GM18868 (cell line): ENCODE measurements around the gene ST6GALNAC3.

Experiments
- ATAC-seq: cut with Tn5 transposase; IDR thresholded peaks from one replicate; pipeline ENCODE4 v1.9.1; 2021; ENCODE audit warnings: mild to moderate bottlenecking, moderate library complexity; ENCODE audit not compliant: unreplicated experiment

The ST6GALNAC3 gene

DNA sequence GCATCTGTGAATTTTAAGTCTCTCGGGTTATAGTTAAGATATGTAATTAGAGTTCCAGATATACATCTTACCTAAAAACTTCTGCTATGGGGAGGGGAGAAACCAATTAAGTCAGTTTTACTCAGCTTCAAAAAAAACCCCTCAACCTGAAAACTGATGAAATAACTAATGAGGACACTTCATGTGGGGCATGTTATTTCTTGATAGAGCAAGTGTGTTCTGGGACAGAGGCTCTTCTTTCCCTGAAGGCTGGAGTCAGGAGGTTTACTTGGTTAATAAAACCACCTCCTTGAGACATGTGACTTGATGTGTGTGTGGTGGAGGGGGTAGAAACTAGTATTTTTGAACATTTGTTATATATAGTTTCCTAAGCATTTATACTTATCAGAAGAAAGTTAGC, 479.7 kb downstream of the ST6GALNAC3 start:
- ATAC-seq = no peak

- no peak for ATAC-seq
These were observed 487.7 kb downstream of the ST6GALNAC3 start for GRCh38 chr1:76562292-76562691.

DNA sequence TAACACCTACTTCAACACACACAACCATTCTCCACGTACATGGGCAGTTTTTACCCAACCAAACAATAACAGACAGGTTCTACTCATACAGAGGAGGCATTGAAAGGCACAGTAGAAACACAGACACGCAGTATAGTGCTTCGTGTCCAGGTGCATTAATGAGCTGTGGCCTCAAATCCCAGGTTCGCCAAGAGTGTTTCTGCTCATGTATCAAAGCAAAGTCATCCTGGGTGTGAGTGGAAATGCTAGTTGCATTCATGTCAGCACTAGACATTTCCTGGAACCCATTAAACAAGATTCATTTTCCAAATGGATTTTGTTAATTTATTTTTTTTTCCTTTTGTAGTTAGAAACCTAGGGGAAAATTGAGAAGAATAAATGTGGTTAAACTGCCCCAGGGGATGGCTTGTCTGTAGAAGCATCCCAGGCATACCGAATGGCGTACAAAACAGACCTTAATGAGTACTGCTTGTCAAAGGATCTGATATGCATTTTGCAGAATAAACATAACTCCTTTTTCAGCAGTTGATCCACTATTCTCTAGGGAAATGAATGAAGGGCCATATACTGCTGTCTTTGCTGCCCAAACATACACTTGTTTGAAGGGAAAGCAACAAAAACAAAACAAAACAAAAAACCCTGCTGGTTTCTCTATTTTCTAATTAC, 494.2 kb downstream of the ST6GALNAC3 start:
- no peak for ATAC-seq

- no peak for ATAC-seq
These were observed 496.7 kb downstream of the ST6GALNAC3 start for GRCh38 chr1:76571248-76571647.

DNA sequence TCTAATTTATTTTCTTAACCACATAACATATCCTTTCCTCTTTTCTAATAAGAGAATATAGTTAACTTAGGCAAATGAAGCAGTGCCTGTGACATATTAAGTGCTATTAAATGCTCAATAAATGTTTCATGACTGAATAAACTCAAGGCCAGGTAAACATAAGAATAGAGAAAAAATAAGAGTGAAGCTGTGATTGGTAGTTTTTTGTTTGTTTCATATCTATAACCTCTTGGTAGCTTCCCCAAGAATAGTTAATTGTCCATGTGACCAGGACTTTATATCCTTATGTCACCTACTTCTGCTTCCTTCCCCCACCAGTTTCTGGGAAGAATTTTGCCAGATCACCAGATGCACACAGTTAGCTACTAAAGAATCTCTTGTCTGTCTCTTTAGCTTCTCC, 497.7 kb downstream of the ST6GALNAC3 start:
- ATAC-seq = no peak

- no peak for ATAC-seq
These were observed 502.5 kb downstream of the ST6GALNAC3 start for GRCh38 chr1:76576876-76577524.

GRCh38 chr1:76577525-76578185, 503.1 kb downstream of the ST6GALNAC3 start:
- no peak for ATAC-seq

DNA sequence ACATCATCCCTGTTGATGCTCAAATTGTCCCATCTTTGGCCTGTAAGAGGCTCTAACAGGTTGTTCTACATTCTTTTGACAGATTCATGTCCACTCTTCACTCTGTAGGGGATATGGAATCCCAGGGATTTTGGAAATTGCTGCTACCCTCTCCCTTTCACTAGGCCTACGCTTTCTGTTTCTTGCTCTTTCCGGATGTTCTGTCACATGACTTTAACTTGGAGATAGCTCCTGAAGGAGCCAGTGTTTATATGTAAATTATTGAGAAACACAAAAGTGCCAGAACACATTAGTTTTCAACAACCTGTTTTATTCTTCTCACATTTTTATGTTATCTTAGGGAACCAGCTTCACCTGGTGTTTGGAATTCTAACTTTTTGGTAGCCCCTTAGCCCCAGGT, 505.7 kb downstream of the ST6GALNAC3 start:
- ATAC-seq = no peak

- no peak for ATAC-seq
These were observed 507.2 kb downstream of the ST6GALNAC3 start for GRCh38 chr1:76581712-76582111.

- ATAC-seq = no peak
These were observed 508.8 kb downstream of the ST6GALNAC3 start for GRCh38 chr1:76583235-76583868.

- no peak for ATAC-seq
These were observed 509.4 kb downstream of the ST6GALNAC3 start for GRCh38 chr1:76583875-76584477.

DNA sequence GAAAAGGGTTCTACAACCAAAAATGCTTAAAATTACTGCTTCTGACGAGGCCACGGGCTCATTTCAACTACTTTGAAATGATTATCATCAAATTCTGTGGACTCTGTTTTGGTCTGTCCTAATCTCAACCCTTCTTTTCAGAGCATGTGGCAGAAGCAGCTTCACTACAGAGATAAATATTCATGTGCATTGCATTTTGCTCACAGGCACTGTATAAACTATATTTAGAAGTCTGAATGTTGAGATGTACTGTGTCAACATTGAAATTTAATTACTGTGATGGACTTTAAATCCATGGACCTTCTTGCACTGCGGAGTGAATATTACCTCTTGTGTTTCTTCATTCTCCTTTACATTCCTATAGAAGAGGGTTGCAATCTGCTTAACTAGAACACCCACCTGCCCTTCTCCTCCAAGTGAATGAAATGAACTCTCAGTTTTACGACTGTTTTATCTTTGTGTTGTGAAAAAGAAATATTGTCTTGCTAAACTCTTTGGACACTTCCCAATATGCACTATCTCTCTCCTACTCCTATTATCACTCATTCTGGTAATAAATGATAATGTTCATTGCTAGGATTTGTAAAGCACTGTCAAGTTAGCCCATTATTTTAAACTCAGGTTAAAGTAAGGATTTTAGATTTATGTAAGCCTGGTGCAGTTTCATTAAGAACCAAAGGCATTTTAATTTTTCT, 511.6 kb downstream of the ST6GALNAC3 start:
- ATAC-seq = no peak

GRCh38 chr1:76587212-76587611, 512.7 kb downstream of the ST6GALNAC3 start:
- no peak for ATAC-seq

- ATAC-seq = no peak
These were observed 516.9 kb downstream of the ST6GALNAC3 start for GRCh38 chr1:76591461-76591860.

DNA sequence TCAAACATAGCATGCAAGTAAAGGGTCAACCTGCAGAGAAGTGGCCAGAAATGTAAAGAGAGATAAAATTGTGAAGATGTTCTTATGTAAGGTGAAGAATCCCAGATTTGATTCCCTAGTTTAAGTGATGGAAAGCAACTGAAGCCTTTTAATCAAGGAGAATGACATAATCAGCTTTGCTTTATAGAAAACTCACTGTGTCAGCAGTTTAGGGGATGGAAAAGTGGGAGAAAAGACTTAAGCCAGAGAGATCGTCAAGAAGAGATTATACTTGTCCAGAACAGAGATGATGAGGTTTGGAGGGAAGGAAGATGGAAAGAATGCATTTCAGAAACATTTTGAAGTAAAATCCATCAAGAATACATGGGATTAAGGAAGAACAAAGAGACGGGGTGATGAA, 517.4 kb downstream of the ST6GALNAC3 start:
- ATAC-seq = no peak

DNA sequence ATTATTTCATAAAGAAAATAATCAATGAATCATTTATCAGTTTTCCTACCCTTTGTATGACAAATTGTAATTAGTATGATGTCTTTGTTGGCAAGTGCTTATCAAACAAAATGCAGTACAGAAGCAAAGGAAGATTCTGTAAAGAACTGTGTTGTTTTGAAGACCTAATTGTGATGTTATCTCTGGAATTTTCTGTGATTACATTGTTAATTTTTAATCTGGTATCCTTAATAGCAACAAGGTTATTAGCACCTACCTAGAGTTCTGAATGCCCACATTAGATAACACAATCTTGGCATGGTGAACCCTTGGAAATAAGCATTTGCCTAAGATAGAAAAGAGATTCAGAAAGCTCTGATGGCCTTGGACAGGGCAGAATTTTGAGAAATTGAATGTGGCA, 518.6 kb downstream of the ST6GALNAC3 start:
- ATAC-seq = no peak

DNA sequence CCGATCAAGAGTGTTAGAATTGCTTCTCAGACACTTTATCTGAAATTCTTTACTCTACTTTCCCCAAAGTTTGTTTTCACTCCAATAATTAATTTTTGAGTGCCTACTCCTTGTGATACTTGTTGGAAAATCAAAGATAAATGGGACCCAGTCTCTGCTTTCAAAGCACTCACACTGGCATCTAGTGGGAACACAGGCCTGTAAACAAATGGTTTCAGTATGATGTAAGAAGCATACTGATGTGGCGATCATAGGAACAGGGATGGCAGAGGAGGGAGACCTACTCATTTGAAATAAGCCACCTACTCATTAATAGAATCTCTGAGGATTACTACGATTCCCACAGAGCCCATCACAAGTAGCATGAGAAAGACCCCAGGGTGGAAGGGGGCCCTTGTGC, 519.1 kb downstream of the ST6GALNAC3 start:
- ATAC-seq = no peak

GRCh38 chr1:76595024-76595423, 520.5 kb downstream of the ST6GALNAC3 start:
- no peak for ATAC-seq

GRCh38 chr1:76601465-76601864, 526.9 kb downstream of the ST6GALNAC3 start:
- no peak for ATAC-seq

- ATAC-seq = no peak
These were observed 533.2 kb downstream of the ST6GALNAC3 start for GRCh38 chr1:76607717-76608116.
